K562 (cell line): ENCODE measurements around the gene PMIS2. TPM values are rescaled to one million over a fixed set of nuclear protein-coding genes. Genes with fewer than 3 reads are reported as not detected.

Source experiments
- EHMT2 ChIP-seq: fragments of 450-650 bp; IDR thresholded peaks from 2 replicates; pipeline ENCODE4 v1.6.1; 2018; ENCODE audit warnings: antibody characterized with exemption
- ETV5 ChIP-seq: sonication (generic); formaldehyde crosslinking; IDR thresholded peaks from 2 replicates; pipeline ENCODE4 v1.4.0; 2020; ENCODE audit warnings: low read depth, mild to moderate bottlenecking, missing genetic modification reagents
- HDAC8 ChIP-seq: fragments of 450-650 bp; IDR thresholded peaks from 2 replicates; pipeline ENCODE4 v1.6.1; 2016; ENCODE audit warnings: mild to moderate bottlenecking, missing genetic modification characterization, moderate library complexity, missing compliant biosample characterization
- HIVEP1 ChIP-seq: fragments of 250-450 bp; sonication (Bioruptor Pico); IDR thresholded peaks from 2 replicates; pipeline ENCODE4 v1.4.0; 2020; ENCODE audit warnings: mild to moderate bottlenecking
- JUNB ChIP-seq: fragments of 450-650 bp; formaldehyde crosslinking; conservative IDR thresholded peaks from 2 replicates; pipeline ENCODE4 v1.4.0; 2020; ENCODE audit warnings: mild to moderate bottlenecking
- MAFF ChIP-seq: IDR thresholded peaks from 2 replicates; pipeline ENCODE4 v1.6.1; 2012; ENCODE audit warnings: low read length, improper control_type of control experiment
- MIER1 ChIP-seq: fragments of 450-650 bp; IDR thresholded peaks from 2 replicates; pipeline ENCODE4 v1.6.1; 2016; ENCODE audit warnings: antibody characterized with exemption, mild to moderate bottlenecking, low read depth
- REST ChIP-seq, 2 experiments: fragments of 450-650 bp; formaldehyde crosslinking in 1 of 2; IDR thresholded peaks; 2 replicates each; pipeline versions ENCODE4 v1.4.0 to v1.6.1; 2014 to 2020; ENCODE audit warnings: mild to moderate bottlenecking in 2 of 2, borderline replicate concordance in 1 of 2, low read depth in 1 of 2
- SAP30 ChIP-seq: fragments of 200-600 bp; sonication (generic); IDR thresholded peaks from 2 replicates; pipeline ENCODE4 v1.6.1; 2012; ENCODE audit warnings: borderline replicate concordance, low read depth, mild to moderate bottlenecking, moderate library complexity, low read length, control low read depth, inconsistent platforms; ENCODE audit not compliant: insufficient read depth, poor library complexity, severe bottlenecking
- SP1 ChIP-seq: sonication (generic); formaldehyde crosslinking; IDR thresholded peaks from 2 replicates; pipeline ENCODE4 v1.8.1; 2022; ENCODE audit warnings: mild to moderate bottlenecking, missing genetic modification reagents
- SREBF1 ChIP-seq: fragments of 150-350 bp; IDR thresholded peaks from 2 replicates; pipeline ENCODE4 v1.6.1; 2014; ENCODE audit warnings: antibody characterized with exemption, low read depth, low read length, borderline replicate concordance
- ZBTB12 ChIP-seq: fragments of 250-450 bp; sonication (Bioruptor Pico); IDR thresholded peaks from 2 replicates; pipeline ENCODE4 v1.4.0; 2020
- ZNF316 ChIP-seq: fragments of 450-650 bp; IDR thresholded peaks from 2 replicates; pipeline ENCODE4 v1.6.1; 2016
- ZNF584 ChIP-seq: fragments of 200-800 bp; sonication (Bioruptor generic); IDR thresholded peaks from 2 replicates; pipeline ENCODE4 v1.6.1; 2016; ENCODE audit warnings: low read depth, mild to moderate bottlenecking, missing genetic modification characterization, missing compliant biosample characterization
- polyA plus RNA-seq, 8 experiments: library from polyadenylated mRNA; depleted of rRNA in 4 of 8; stranded (reverse) in 5 of 8; unstranded in 3 of 8; fragments of >200 nt; fragmentation: Nextera tagmentation in 2 of 8; fragmentation: Illumina TruSeq in 1 of 8; extraction: Ambion mirVana in 2 of 8; extraction: Trizol in 1 of 8; gene quantifications; 2 replicates each; pipeline versions ENCODE4 v1.2.1 to v1.2.3, GENCODE V29; 2011 to 2014; ENCODE audit warnings: inconsistent platforms in 1 of 8, missing spikeins in 1 of 8
- total RNA-seq, 7 experiments: library from RNA; depleted of rRNA in 6 of 7; stranded (reverse); fragments of >200 nt in 6 of 7; fragmentation: Illumina TruSeq in 2 of 7; extraction: Trizol in 2 of 7; gene quantifications; 2 replicates each; pipeline versions ENCODE4 v1.2.1 to v1.2.3, GENCODE V29; 2011 to 2021; ENCODE audit warnings: low replicate concordance in 1 of 7

PMIS2 gene
- total and polyA plus RNA-seq, 9 of the 15 experiments (the other 6 are each of a cell fraction or from before 2014, with no cell fraction given), result not detected

- no peak for TF ChIP-seq REST (IDR thresholded peaks at IDR 0.05; ENCODE audit: borderline replicate concordance)
- peak; percentile 30; the same call in 1 of the 2 replicates for TF ChIP-seq REST (CRISPR knock-in tag; IDR thresholded peaks at IDR 0.05; ENCODE audit: low read depth)
- TF ChIP-seq SREBF1, result no peak
- TF ChIP-seq ZBTB12, result peak; percentile 100
- no peak for TF ChIP-seq EHMT2
- no peak for TF ChIP-seq HIVEP1 (CRISPR knock-in tag)
- no peak for TF ChIP-seq ZNF316
- TF ChIP-seq MAFF, result no peak
- TF ChIP-seq ETV5 (CRISPR knock-in tag), result peak; percentile 74; the same call in 1 of the 2 replicates
- TF ChIP-seq HDAC8 (tag), result no peak
- no peak for TF ChIP-seq MIER1
- TF ChIP-seq JUNB, result peak; percentile 99
- TF ChIP-seq SAP30, result peak; percentile 76
- TF ChIP-seq SP1 (CRISPR knock-in tag), result peak; percentile 98
- no peak for TF ChIP-seq ZNF584 (CRISPR knock-in tag)
Measured at GRCh38 chr19:35628565-35629331, 42.8 kb downstream of the PMIS2 start, which contains the start of gene RBM42 (continued).
